Keratinocyte (primary cell): Measurements from ENCODE around the gene KRTAP19-5. TPM values are rescaled to one million over a fixed set of nuclear protein-coding genes. Genes with fewer than 3 reads are reported as not detected.
A peak's percentile ranks its signal among the peaks of the same experiment; 100 is the strongest.

Experiments used
- DNase-seq: peaks from one replicate; pipeline ENCODE4 v3.0.0-alpha.2; 2011; ENCODE audit warnings: low read depth, missing footprints, low spot score
- FAIRE-seq: peaks from 2 replicates; lab custom pipeline; 2011; peaks lifted over from hg19 to GRCh38; lab: Jason Lieb, UNC
- H2AFZ ChIP-seq: 2 replicates; pipeline ENCODE4 v1.6.0; 2012; ENCODE audit warnings: low read length, control low read depth, inconsistent platforms; ENCODE audit not compliant: control insufficient read depth
- H3K27ac ChIP-seq: 2 replicates; pipeline ENCODE4 v1.5.1; 2011; ENCODE audit warnings: low read length; ENCODE audit not compliant: control insufficient read depth, insufficient read depth
- H3K27me3 ChIP-seq: 3 replicates; pipeline ENCODE4 v1.6.0; 2011; ENCODE audit warnings: low read length; ENCODE audit not compliant: control insufficient read depth, insufficient read depth; ENCODE audit errors: extremely low read depth
- H3K36me3 ChIP-seq, 2 experiments: 2 replicates in 1 of 2; 3 replicates in 1 of 2; pipeline ENCODE4 v1.5.1; 2011; ENCODE audit warnings: low read length in 2 of 2, mild to moderate bottlenecking in 1 of 2; ENCODE audit not compliant: control insufficient read depth in 2 of 2, insufficient read depth in 2 of 2; ENCODE audit errors: extremely low read depth in 1 of 2
- H3K4me1 ChIP-seq: 3 replicates; pipeline ENCODE4 v1.5.1; 2011; ENCODE audit warnings: low read length; ENCODE audit not compliant: control insufficient read depth, insufficient read depth; ENCODE audit errors: extremely low read depth
- H3K4me2 ChIP-seq: 3 replicates; pipeline ENCODE4 v1.6.0; 2011; ENCODE audit warnings: low read depth, low read length; ENCODE audit not compliant: control insufficient read depth, insufficient read depth; ENCODE audit errors: extremely low read depth
- H3K4me3 ChIP-seq, 3 experiments: fragments of 200-600 bp in 1 of 3; sonication (generic) in 1 of 3; 2 replicates in 2 of 3; 3 replicates in 1 of 3; pipeline ENCODE4 v1.5.1; 2011 to 2016; ENCODE audit warnings: low read length in 3 of 3, mild to moderate bottlenecking in 3 of 3, control low read depth in 2 of 3, inconsistent platforms in 1 of 3, low read depth in 1 of 3, mixed read lengths in 1 of 3, mixed run types in 1 of 3, moderate library complexity in 1 of 3; ENCODE audit not compliant: control insufficient read depth in 2 of 3, insufficient read depth in 2 of 3; ENCODE audit errors: extremely low read depth in 1 of 3
- H3K79me2 ChIP-seq: 2 replicates; pipeline ENCODE4 v1.6.0; 2012; ENCODE audit warnings: low read length; ENCODE audit not compliant: control insufficient read depth, insufficient read depth
- H3K9ac ChIP-seq: 3 replicates; pipeline ENCODE4 v1.6.0; 2011; ENCODE audit warnings: low read length; ENCODE audit not compliant: control insufficient read depth, insufficient read depth; ENCODE audit errors: extremely low read depth
- H3K9me1 ChIP-seq: 3 replicates; pipeline ENCODE4 v1.6.0; 2011; ENCODE audit warnings: low read length; ENCODE audit not compliant: control insufficient read depth, insufficient read depth; ENCODE audit errors: extremely low read depth
- H3K9me3 ChIP-seq: 2 replicates; pipeline ENCODE4 v1.5.1; 2012; ENCODE audit warnings: low read depth, low read length; ENCODE audit not compliant: control insufficient read depth
- H4K20me1 ChIP-seq: 3 replicates; pipeline ENCODE4 v1.6.0; 2011; ENCODE audit warnings: low read length; ENCODE audit not compliant: control insufficient read depth, insufficient read depth; ENCODE audit errors: extremely low read depth
- CTCF ChIP-seq, 3 experiments: IDR thresholded peaks in 1 of 3; conservative IDR thresholded peaks in 1 of 3; optimal IDR thresholded peaks in 1 of 3; 2 replicates in 2 of 3; 3 replicates in 1 of 3; pipeline versions ENCODE3 to v1.5.1; 2011; ENCODE audit warnings: low read length in 3 of 3, mild to moderate bottlenecking in 3 of 3, moderate library complexity in 2 of 3, control low read depth in 1 of 3, inconsistent platforms in 1 of 3; ENCODE audit not compliant: insufficient read depth in 2 of 3; ENCODE audit errors: extremely low read depth in 1 of 3
- EZH2 ChIP-seq: IDR thresholded peaks from one replicate; pipeline ENCODE4 v1.6.1; 2012; ENCODE audit warnings: inconsistent platforms, mild to moderate bottlenecking, low read length, moderate library complexity
- dilution Hi-C: fragments of 300-500 bp; cut with MboI; formaldehyde crosslinking; loops from one replicate; pipeline ENCODE4 v1.7.0; 2020; ENCODE audit warnings: low sequenced_read_pairs; ENCODE audit not compliant: extremely low pct_ligation_motif_present
- polyA plus RNA-seq, 5 experiments: library from polyadenylated mRNA; depleted of rRNA in 3 of 5; stranded (reverse) in 3 of 5; stranded (forward) in 1 of 5; unstranded in 1 of 5; fragments of >200 nt; gene quantifications; 1 replicate in 1 of 5; 2 replicates in 3 of 5; 3 replicates in 1 of 5; pipeline versions ENCODE4 v1.2.1 to v1.2.3, GENCODE V29; 2011 to 2012; ENCODE audit warnings: missing spikeins in 2 of 5, low read depth in 1 of 5, low replicate concordance in 1 of 5
- small RNA-seq, 3 experiments: library from RNA; depleted of rRNA; stranded (forward); fragments of <200 nt; gene quantifications; one replicate each; pipeline ENCODE3, GENCODE V24; 2012; ENCODE audit warnings: low read depth in 3 of 3, low replicate concordance in 1 of 3; ENCODE audit not compliant: insufficient read length in 3 of 3

Gene KRTAP19-5
- polyA plus RNA-seq, 1 donor (not counting 4 experiments of a cell fraction or from before 2014, with no cell fraction given): not detected

GRCh38 chr21:30463713-30464112 is 38.2 kb downstream of the KRTAP19-5 start:
- Histone ChIP-seq H3K4me2 (no peak overlapping the region), H3K79me2 (no peaks in the 10 kb centered on the region), H3K9me3 (no peaks in the 10 kb centered on the region), H4K20me1 (no peaks in the 10 kb centered on the region), H2AFZ (no peak overlapping the region), H3K4me3 (no peak overlapping the region), H3K36me3 (no peaks in the 10 kb centered on the region), H3K4me1 (no peaks in the 10 kb centered on the region), H3K27me3 (no peaks in the 10 kb centered on the region), H3K27ac (no peak overlapping the region), H3K9ac (no peak overlapping the region), H3K9me1 (no peaks in the 10 kb centered on the region)
- no peak for FAIRE-seq
- no peak for DNase-seq
- dilution Hi-C loops: no loop called here
- TF ChIP-seq EZH2: no peak
- peak; percentile 48 to 75 (median 56) for TF ChIP-seq CTCF (optimal IDR thresholded peaks at IDR 0.05 in 1 of 3, IDR thresholded peaks at IDR 0.05 in 1 of 3, conservative IDR thresholded peaks at IDR 0.05 in 1 of 3; ENCODE audit: extremely low read depth in 1 of 3, insufficient read depth in 2 of 3, low read length in 3 of 3)

Small RNAs within 50 kb of the gene (small RNA-seq; reads per million reads assigned to genes)
- gene AP000567.1 (0 reads per million in 3 experiments), gene KRTAP19-10P (0 reads per million in 3 experiments), gene KRTAP19-11P (0 reads per million in 3 experiments), gene KRTAP19-9P (0 reads per million in 3 experiments)

Other genes with a start within 250 kb of the KRTAP19-5 start
- gene KRTAP24-1, start 219.2 kb downstream of the KRTAP19-5 start, polyA plus RNA-seq: not detected in 3 replicates
- not detected in 3 replicates for gene KRTAP25-1, start 212.6 kb downstream of the KRTAP19-5 start, polyA plus RNA-seq
- gene KRTAP26-1, start 181.8 kb downstream of the KRTAP19-5 start, polyA plus RNA-seq: not detected in 3 replicates
- gene KRTAP27-1, start 164.4 kb downstream of the KRTAP19-5 start, polyA plus RNA-seq: not detected in 3 replicates
- not detected in 3 replicates for gene KRTAP23-1, start 153.5 kb downstream of the KRTAP19-5 start, polyA plus RNA-seq
- gene KRTAP13-2, start 129.9 kb downstream of the KRTAP19-5 start, polyA plus RNA-seq: not detected in 3 replicates
- gene KRTAP13-1, start 106.1 kb downstream of the KRTAP19-5 start, polyA plus RNA-seq: not detected in 3 replicates
- not detected in 3 replicates for gene KRTAP13-3, start 76.2 kb downstream of the KRTAP19-5 start, polyA plus RNA-seq
- not detected in 3 replicates for gene KRTAP13-4, start 71.9 kb downstream of the KRTAP19-5 start, polyA plus RNA-seq
- not detected in 3 replicates for gene KRTAP15-1, start 61.9 kb downstream of the KRTAP19-5 start, polyA plus RNA-seq
- gene KRTAP19-1, start 21.8 kb downstream of the KRTAP19-5 start, polyA plus RNA-seq: 0.44 to 0.72 TPM in 2 of 3 replicates, not detected in the other
- not detected in 3 replicates for gene KRTAP19-2, start 14.7 kb downstream of the KRTAP19-5 start, polyA plus RNA-seq
- gene KRTAP19-3, start 10.1 kb downstream of the KRTAP19-5 start, polyA plus RNA-seq: not detected in 3 replicates
- not detected in 3 replicates for gene KRTAP19-4, start 5.0 kb downstream of the KRTAP19-5 start, polyA plus RNA-seq
- not detected in 3 replicates for gene KRTAP19-6, start 39.7 kb upstream of the KRTAP19-5 start, polyA plus RNA-seq
- not detected in 3 replicates for gene KRTAP19-7, start 59.2 kb upstream of the KRTAP19-5 start, polyA plus RNA-seq
- gene KRTAP22-2, start 88.3 kb upstream of the KRTAP19-5 start, polyA plus RNA-seq: not detected in 3 replicates
- not detected in 3 replicates for gene KRTAP6-3, start 90.3 kb upstream of the KRTAP19-5 start, polyA plus RNA-seq
- gene KRTAP6-2, start 96.8 kb upstream of the KRTAP19-5 start, polyA plus RNA-seq: not detected in 3 replicates
- gene KRTAP22-1, start 98.9 kb upstream of the KRTAP19-5 start, polyA plus RNA-seq: not detected in 3 replicates
- gene KRTAP6-1, start 111.8 kb upstream of the KRTAP19-5 start, polyA plus RNA-seq: not detected in 3 replicates
- gene KRTAP20-1, start 114.3 kb upstream of the KRTAP19-5 start, polyA plus RNA-seq: not detected in 3 replicates
- gene KRTAP20-4, start 118.5 kb upstream of the KRTAP19-5 start, polyA plus RNA-seq: not detected in 3 replicates
- gene KRTAP20-2, start 133.1 kb upstream of the KRTAP19-5 start, polyA plus RNA-seq: not detected in 3 replicates
- gene KRTAP20-3, start 140.7 kb upstream of the KRTAP19-5 start, polyA plus RNA-seq: not detected in 3 replicates
- not detected in 3 replicates for gene KRTAP21-3, start 216.6 kb upstream of the KRTAP19-5 start, polyA plus RNA-seq
- gene KRTAP21-2, start 245.1 kb upstream of the KRTAP19-5 start, polyA plus RNA-seq: not detected in 3 replicates